ENCODE measurements around the gene SKP1. TPM values are rescaled to one million over a fixed set of nuclear protein-coding genes. Genes with fewer than 3 reads are reported as not detected.

SKP1 gene
- total RNA-seq, 3 donors from 2014 or later, result 241 to 316 (median 281) TPM

DNA sequence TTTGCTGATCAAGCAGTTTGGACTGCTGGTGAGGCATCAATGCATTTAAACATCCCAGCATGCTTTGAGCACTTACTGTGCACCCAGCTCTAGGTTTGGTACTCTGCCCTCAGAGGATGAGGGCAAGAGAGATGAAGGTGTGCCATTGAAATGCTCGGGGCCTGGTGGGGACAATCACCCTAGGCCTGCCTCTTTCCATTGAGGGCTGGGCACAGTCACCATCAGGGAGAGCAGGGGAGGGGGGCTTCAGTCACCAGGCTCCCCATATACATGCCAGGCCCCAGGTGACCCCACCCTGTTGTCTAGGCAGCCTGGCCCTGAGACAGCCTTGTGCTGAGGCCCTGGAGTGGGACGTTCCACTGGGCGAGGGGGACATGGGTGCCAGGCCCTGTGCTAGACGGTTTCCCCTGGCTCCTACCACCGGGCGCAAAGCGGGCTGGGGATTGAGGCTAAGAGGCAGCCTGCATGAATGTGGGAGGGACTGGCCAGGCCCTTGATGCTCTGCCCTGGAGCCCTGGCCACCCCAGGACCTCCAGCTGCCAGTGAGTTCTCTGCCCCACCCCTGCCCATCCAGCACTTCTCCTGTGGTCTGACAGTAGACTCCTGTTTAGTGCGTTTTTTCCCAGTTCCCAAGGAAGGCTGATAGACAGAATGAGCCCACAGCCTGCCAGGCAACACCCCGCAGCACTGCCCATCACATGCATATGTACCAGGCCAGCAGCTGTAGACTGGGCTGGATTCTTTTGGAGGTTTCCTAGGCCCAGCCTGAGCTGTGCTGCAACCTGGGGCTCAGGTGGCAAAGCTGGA, 43.4 kb downstream of the SKP1 start:
- ATAC-seq, result no peak
- Histone ChIP-seq H3K36me3 (ENCODE audit: low read depth) (no peaks in the 10 kb centered on the region), H3K9me3 (no peaks in the 10 kb centered on the region), H3K4me1 (ENCODE audit: low read depth) (no peaks in the 10 kb centered on the region), H3K4me3 (no peak overlapping the region)
- DNase-seq, result peak in 2 of 3 donors; percentile 21 to 54
- intact Hi-C loops (cut with DNase I, micrococcal nuclease), result no loop called here
- TF ChIP-seq, protein P1, sequence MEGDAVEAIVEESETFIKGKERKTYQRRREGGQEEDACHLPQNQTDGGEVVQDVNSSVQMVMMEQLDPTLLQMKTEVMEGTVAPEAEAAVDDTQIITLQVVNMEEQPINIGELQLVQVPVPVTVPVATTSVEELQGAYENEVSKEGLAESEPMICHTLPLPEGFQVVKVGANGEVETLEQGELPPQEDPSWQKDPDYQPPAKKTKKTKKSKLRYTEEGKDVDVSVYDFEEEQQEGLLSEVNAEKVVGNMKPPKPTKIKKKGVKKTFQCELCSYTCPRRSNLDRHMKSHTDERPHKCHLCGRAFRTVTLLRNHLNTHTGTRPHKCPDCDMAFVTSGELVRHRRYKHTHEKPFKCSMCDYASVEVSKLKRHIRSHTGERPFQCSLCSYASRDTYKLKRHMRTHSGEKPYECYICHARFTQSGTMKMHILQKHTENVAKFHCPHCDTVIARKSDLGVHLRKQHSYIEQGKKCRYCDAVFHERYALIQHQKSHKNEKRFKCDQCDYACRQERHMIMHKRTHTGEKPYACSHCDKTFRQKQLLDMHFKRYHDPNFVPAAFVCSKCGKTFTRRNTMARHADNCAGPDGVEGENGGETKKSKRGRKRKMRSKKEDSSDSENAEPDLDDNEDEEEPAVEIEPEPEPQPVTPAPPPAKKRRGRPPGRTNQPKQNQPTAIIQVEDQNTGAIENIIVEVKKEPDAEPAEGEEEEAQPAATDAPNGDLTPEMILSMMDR (IDR thresholded peaks at IDR 0.05), result no peak

DNA sequence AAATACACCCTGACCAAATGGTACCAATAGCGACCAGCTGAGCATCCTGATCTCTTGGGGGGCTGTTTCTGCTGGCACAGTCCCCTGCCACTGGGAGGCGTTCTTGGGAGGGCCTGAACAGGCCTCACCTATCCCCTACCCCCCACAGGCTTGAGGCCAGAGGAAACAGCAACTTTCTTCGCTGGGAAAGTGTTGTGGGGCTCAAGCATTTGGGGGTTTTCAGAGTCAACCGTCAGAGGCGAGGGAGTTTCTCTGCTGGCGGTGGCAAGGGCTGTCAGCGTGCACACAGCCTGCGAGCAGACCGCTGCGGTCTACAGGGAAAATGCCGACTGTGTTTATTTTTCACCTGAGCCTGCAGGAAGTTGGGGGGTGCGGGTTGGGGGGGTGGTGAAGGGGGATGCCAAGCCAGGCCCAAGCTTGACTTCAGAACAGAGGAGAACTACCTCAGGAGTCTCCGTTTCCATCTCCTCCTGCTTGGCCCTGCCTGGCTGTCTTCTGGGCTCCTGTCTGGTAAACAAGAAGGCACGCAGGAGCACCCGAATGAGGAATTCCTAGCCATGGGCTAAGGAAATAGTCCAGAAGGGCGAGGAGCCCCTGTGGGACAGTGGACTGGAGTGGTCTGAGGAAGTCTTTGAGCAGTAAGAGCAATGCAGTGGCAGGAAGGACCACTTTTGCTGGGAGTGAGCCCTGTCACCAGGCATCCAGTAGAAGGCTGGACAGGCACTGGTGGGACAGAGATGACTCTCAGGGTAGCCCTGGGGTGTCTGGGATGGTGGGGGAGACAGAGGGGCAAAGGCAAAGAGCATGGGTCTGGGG, 44.2 kb downstream of the SKP1 start:
- H3K36me3 ChIP-seq (ENCODE audit: low read depth), result no peaks in the 10 kb centered on the region
- H3K4me3 ChIP-seq, result no peak overlapping the region
- H3K4me1 ChIP-seq (ENCODE audit: low read depth), result no peaks in the 10 kb centered on the region
- H3K9me3 ChIP-seq, result no peaks in the 10 kb centered on the region
- intact Hi-C loops (cut with DNase I, micrococcal nuclease), result no loop called here
- DNase-seq (peak; percentile 35 to 79 (median 52)), ATAC-seq (peak; percentile 54)
- TF ChIP-seq, protein P1 (IDR thresholded peaks at IDR 0.05), result no peak

DNA sequence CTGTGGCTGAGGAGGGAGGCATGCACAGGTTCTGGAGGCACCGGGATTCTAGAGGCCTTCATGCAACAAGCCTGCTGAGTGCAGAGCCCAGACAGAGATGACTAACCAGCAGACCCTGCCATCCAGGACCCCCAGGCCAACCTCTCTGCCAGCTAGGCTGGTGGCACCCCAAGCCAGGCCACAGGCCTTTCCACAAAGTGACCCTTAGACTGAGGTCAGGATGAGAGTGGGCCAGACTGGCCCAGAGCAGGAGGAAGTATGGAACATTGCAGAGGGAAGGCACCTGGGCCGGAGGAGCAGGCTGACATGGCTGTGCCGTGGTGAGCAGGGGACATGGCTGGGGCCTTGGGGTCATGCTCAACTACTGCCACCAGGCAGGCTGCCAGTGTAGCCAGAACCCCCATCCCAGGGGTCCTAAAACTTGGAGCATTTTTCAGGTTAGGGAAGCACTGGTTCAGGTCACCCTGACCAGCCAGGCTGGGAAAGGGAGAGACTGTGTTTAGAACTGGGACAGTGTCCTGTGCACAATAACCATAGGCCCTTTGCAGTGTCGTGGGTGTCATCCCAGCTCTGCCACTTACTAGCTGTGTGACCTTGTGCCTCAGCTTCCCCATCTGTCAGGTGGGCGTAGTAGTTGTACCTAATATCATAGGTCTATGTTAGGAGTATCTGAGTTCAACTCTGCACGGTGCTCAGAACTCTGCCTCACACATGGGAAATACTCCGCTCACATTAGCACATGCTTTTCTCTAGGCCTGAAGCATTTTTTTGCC, 45.0 kb downstream of the SKP1 start:
- ATAC-seq, result no peak
- TF ChIP-seq, protein P1 (IDR thresholded peaks at IDR 0.05), result no peak
- no peaks in the 10 kb centered on the region for H3K36me3 ChIP-seq (ENCODE audit: low read depth)
- H3K4me1 ChIP-seq (ENCODE audit: low read depth), result no peaks in the 10 kb centered on the region
- intact Hi-C loops (cut with DNase I, micrococcal nuclease), result no loop called here
- no peak overlapping the region for H3K4me3 ChIP-seq
- DNase-seq, result peak in 2 of 3 donors; percentile 18 to 46
- H3K9me3 ChIP-seq, result no peaks in the 10 kb centered on the region

DNA sequence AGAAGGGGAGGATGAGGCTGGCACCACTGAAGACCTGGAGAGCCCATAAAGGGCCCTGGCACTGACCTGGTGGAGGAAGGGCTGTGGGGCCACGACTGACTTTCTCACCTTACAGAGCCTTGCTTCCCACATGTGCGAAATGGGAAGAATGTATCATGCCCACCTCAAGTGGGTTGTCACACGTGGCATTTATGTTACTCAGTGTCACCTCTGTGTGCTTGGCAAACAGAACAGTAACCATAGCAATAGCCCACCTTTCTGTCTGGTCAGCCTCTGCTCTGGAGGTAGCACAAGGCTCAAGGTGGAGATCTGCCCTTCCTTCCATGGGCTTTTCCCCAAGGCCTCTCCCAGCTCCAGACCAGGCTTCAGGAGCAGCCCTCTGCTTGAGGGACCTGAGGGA, 45.6 kb downstream of the SKP1 start:
- Histone ChIP-seq H3K4me3 (no peak overlapping the region), H3K9me3 (no peaks in the 10 kb centered on the region), H3K36me3 (ENCODE audit: low read depth) (no peaks in the 10 kb centered on the region), H3K4me1 (ENCODE audit: low read depth) (no peaks in the 10 kb centered on the region)
- intact Hi-C loops (cut with DNase I, micrococcal nuclease), result no loop called here
- ATAC-seq (no peak), DNase-seq (peak in 2 of 3 donors; percentile 11 to 26)
- TF ChIP-seq, protein P1 (IDR thresholded peaks at IDR 0.05), result no peak

DNA sequence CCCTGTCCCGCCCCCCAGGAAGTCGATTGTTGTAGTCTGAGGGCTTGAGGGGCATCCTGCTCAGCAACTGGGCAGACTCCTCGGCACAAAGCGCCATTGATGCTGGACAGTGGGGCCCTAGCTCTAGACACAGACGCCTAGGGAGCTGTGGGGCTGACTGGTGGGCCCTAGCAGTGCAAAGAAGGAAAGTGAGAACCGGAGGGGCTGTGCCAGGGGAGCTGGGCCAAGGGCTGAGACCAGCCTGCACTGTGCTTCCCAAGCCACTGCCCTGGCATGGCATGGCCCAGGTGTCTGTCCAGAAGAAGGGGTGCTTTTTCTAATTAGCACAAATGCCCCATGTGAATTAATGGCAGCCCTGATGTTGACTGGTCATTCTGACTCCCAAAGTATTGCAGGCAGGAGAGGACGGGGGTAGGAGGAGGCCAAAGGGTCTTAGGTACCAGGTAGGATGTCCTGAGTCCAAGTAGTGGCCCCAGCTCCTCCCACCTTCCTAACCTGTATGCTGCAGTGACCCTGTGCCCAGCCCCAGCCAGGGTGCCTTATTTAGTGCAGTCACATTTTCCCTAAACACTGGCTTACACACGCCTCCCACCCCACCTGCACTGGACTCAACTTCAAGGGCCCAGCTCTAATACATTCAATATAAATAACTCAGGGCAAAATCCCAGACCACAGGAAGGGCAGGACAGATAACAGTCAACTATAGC, 46.4 kb downstream of the SKP1 start:
- no peak for ATAC-seq
- intact Hi-C loops (cut with DNase I, micrococcal nuclease), result no loop called here

More for the DNA sequence above, 46.4 kb downstream of the SKP1 start:
- no peaks in the 10 kb centered on the region for H3K4me1 ChIP-seq (ENCODE audit: low read depth)
- TF ChIP-seq, protein P1 (IDR thresholded peaks at IDR 0.05), result no peak
- DNase-seq, result peak in 2 of 3 donors; percentile 10 to 11
- no peak overlapping the region for H3K4me3 ChIP-seq
- H3K9me3 ChIP-seq, result no peaks in the 10 kb centered on the region
- no peaks in the 10 kb centered on the region for H3K36me3 ChIP-seq (ENCODE audit: low read depth)

Data from mucosa of descending colon (tissue), 3 donors.